Activated CD4-positive, alpha-beta memory T cell treated with anti-CD3 and anti-CD28 coated beads for 36 hours (primary cell): ENCODE data around the gene DDX54. TPM values are rescaled to one million over a fixed set of nuclear protein-coding genes. Genes with fewer than 3 reads are reported as not detected.
A peak's percentile ranks its signal among the peaks of the same experiment; 100 is the strongest.

Experiments
- CTCF ChIA-PET: fragments of 350-600 bp; sonication (Branson Sonifier 250); formaldehyde crosslinking; loops from one replicate; lab custom pipeline; 2021; ENCODE audit warnings: antibody characterized with exemption, inconsistent platforms; lab: Charles Lee
- POLR2A ChIA-PET: fragments of 350-600 bp; sonication (Branson Sonifier 250); formaldehyde crosslinking; loops from one replicate; lab custom pipeline; 2021; ENCODE audit warnings: antibody characterized with exemption; lab: Charles Lee
- DNase-seq: peaks from one replicate; pipeline ENCODE4 v3.0.0-alpha.2; 2020
- H3K27ac Mint-ChIP-seq: one replicate; pipeline ENCODE4 v1.8.0; 2021; ENCODE audit warnings: mixed read lengths
- H3K27me3 Mint-ChIP-seq: one replicate; pipeline ENCODE4 v1.8.0; 2021; ENCODE audit warnings: mixed read lengths
- H3K36me3 Mint-ChIP-seq: one replicate; pipeline ENCODE4 v1.8.0; 2021; ENCODE audit warnings: mixed read lengths
- H3K4me1 Mint-ChIP-seq: one replicate; pipeline ENCODE4 v1.8.0; 2021; ENCODE audit warnings: low read depth, mixed read lengths
- H3K4me3 Mint-ChIP-seq: one replicate; pipeline ENCODE4 v1.8.0; 2021; ENCODE audit warnings: mild to moderate bottlenecking, mixed read lengths
- H3K9me3 Mint-ChIP-seq: one replicate; pipeline ENCODE4 v1.8.0; 2021; ENCODE audit warnings: mixed read lengths
- intact Hi-C: fragments of 100-400 bp; cut with micrococcal nuclease; formaldehyde crosslinking; loops from one replicate; pipeline ENCODE4 v1.15.1; 2023
- total RNA-seq, 2 experiments: library from RNA; stranded (reverse); gene quantifications; one replicate each; pipeline ENCODE4 v1.2.3, GENCODE V29; 2021

DDX54 gene
- total RNA-seq, 2 experiments from 2014 or later = 107 to 109 TPM

GRCh38 chr12:113157218-113157859 is 27.9 kb downstream of the DDX54 start:
- CTCF ChIA-PET = interaction anchor here (0.8 to 1.0 kb wide), 2 partner anchors 17 to 165 kb away, joined by 3 to 4 read pairs; no protein-coding TSS in a partner anchor
- H3K27ac Mint-ChIP-seq = peak overlapping the region; percentile 49
- POLR2A ChIA-PET = no interaction called here
- peaks cover 4% of the 10 kb centered on the region for H3K27me3 Mint-ChIP-seq
- H3K4me1 Mint-ChIP-seq = peaks cover 18% of the 10 kb centered on the region
- peaks cover 44% of the 10 kb centered on the region for H3K36me3 Mint-ChIP-seq
- H3K9me3 Mint-ChIP-seq = no peaks in the 10 kb centered on the region
- no peak for DNase-seq
- H3K4me3 Mint-ChIP-seq = no peak overlapping the region
- intact Hi-C loops = loop anchor here (10.0 kb wide), 1 partner anchor 163 kb away; no protein-coding TSS in a partner anchor

DNA sequence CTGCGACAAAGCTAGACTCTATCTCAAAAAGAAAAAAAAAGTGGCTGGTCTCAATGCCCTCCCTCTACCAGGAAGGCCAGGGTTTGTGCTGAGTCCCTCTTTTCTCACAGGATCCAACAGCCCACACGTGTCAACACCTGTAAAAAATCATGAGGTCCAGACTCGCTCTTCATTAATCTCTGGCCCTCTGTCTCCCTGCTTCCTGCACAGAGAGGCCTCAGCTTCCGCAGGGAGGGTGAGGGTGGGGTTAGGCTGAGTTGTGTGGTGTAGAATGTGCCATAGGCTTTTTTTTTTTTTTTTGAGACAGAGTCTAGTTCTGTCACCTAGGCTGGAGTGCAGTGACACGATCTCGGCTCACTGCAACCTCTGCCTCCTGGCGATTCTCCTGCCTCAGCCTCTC is 29.6 kb downstream of the DDX54 start:
- CTCF ChIA-PET = no interaction called here
- Mint-ChIP-seq H3K4me1 (peaks cover 23% of the 10 kb centered on the region), H3K27ac (no peak overlapping the region), H3K4me3 (no peak overlapping the region), H3K27me3 (peaks cover 8% of the 10 kb centered on the region), H3K36me3 (peaks cover 35% of the 10 kb centered on the region), H3K9me3 (no peaks in the 10 kb centered on the region)
- intact Hi-C loops = loop anchor here (10.0 kb wide), 1 partner anchor 161 kb away; no protein-coding TSS in a partner anchor
- POLR2A ChIA-PET = no interaction called here
- no peak for DNase-seq

GRCh38 chr12:113155060-113155459 is 30.2 kb downstream of the DDX54 start:
- no peak overlapping the region for H3K27ac Mint-ChIP-seq
- ChIA-PET CTCF (interaction anchor here (2.7 to 6.6 kb wide), 4 partner anchors 17 to 163 kb away, joined by 10 to 70 read pairs (median 37); no protein-coding TSS in a partner anchor), POLR2A (no interaction called here)
- no peak for DNase-seq
- intact Hi-C loops = loop anchor here (10.0 kb wide), 1 partner anchor 160 kb away; no protein-coding TSS in a partner anchor
- no peak overlapping the region for H3K4me3 Mint-ChIP-seq
- H3K27me3 Mint-ChIP-seq = peaks cover 8% of the 10 kb centered on the region
- H3K36me3 Mint-ChIP-seq = peaks cover 31% of the 10 kb centered on the region
- peaks cover 23% of the 10 kb centered on the region for H3K4me1 Mint-ChIP-seq
- no peaks in the 10 kb centered on the region for H3K9me3 Mint-ChIP-seq

- Mint-ChIP-seq H3K36me3 (peaks cover 25% of the 10 kb centered on the region), H3K27me3 (peaks cover 8% of the 10 kb centered on the region), H3K4me3 (peak overlapping the region; percentile 46), H3K4me1 (peaks cover 23% of the 10 kb centered on the region), H3K27ac (no peak overlapping the region), H3K9me3 (no peaks in the 10 kb centered on the region)
- peak; percentile 35 for DNase-seq
- POLR2A ChIA-PET = interaction anchor here (1.9 kb wide), 1 partner anchor 20 kb away, joined by 6 read pairs; no protein-coding TSS in a partner anchor
- intact Hi-C loops = loop anchor here (10.0 kb wide), 1 partner anchor 160 kb away; no protein-coding TSS in a partner anchor
- CTCF ChIA-PET = interaction anchor here (1.4 to 6.6 kb wide), 7 partner anchors 12 to 162 kb away, joined by 5 to 70 read pairs (median 17); partner anchors contain the start of gene RASAL1
Observed at GRCh38 chr12:113154351-113154973, 30.8 kb downstream of the DDX54 start.

DNA sequence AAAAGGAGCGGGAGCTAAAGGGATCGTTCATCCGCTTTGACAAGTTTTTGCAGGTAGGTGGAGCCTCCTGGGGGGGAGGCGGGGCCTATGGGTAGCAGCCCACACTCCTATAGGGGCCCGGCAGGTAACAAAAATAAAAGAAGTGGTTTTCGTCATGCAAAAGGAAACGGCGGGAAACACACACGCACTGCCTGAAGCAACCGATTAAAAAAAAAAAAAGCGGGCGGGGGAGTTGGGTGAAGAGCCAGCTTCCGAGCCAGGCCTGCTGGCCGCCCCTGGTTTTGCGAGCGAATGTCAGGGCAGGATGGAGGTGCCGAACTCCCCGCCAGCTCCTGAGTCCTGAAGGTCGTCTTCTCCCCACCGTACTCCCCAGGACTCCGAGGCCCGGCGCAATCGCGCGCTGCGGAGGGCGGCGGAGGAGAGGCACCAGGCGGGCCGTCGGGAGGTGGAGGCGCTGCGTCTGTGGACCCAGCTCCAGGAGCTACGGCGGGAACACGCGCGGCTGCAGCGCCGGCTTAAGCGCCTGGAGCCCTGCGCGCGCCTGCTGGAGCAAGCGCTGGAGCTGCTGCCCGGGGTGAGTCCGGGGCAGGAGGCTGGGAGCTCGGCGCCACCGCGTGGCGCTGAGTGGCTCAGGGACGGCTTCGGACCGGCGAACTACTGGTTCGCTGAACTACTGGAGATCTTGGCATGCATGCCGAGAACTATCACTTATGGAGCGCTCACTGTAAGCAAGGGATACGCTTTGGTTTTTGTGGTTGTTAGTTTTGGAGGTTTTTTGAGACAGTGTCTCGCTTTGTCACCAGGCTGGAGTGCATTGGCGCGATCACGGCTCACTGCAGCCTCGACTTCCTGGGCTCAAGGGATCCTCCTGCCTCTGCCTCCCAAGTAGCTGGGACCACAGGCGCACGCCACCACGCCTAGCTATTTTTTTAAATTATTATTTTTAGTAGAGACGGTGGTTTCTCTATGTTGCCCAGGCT is 32.2 kb downstream of the DDX54 start:
- Mint-ChIP-seq H3K27me3 (peaks cover 8% of the 10 kb centered on the region), H3K36me3 (peaks cover 14% of the 10 kb centered on the region), H3K4me3 (peak overlapping the region; percentile 73), H3K27ac (no peak overlapping the region), H3K4me1 (peaks cover 23% of the 10 kb centered on the region), H3K9me3 (no peaks in the 10 kb centered on the region)
- CTCF ChIA-PET = interaction anchor here (0.6 to 6.6 kb wide), 27 partner anchors 8 to 252 kb away, joined by 3 to 70 read pairs (median 4); partner anchors contain the start of genes DTX1 and RASAL1
- POLR2A ChIA-PET = interaction anchor here (1.0 to 1.9 kb wide), 4 partner anchors 18 to 55 kb away, joined by 3 to 10 read pairs (median 4); partner anchors contain the start of gene RASAL1
- intact Hi-C loops = loop anchor here (1.0 to 10.0 kb wide), 4 partner anchors 17 to 158 kb away; no protein-coding TSS in a partner anchor
- peak; percentile 76 for DNase-seq

GRCh38 chr12:113152196-113152834 is 33.0 kb downstream of the DDX54 start:
- Mint-ChIP-seq H3K27ac (no peak overlapping the region), H3K36me3 (peaks cover 6% of the 10 kb centered on the region), H3K4me3 (peak overlapping the region; percentile 73), H3K27me3 (peaks cover 8% of the 10 kb centered on the region), H3K9me3 (peaks cover 2% of the 10 kb centered on the region), H3K4me1 (peaks cover 20% of the 10 kb centered on the region)
- POLR2A ChIA-PET = interaction anchor here (0.7 to 1.5 kb wide), 2 partner anchors 17 to 115 kb away, joined by 4 to 10 read pairs; partner anchors contain the start of gene RASAL1
- CTCF ChIA-PET = interaction anchor here (0.8 to 6.6 kb wide), 22 partner anchors 9 to 251 kb away, joined by 3 to 70 read pairs (median 5); partner anchors contain the start of genes DTX1 and RASAL1
- intact Hi-C loops = loop anchor here (2.0 to 10.0 kb wide), 2 partner anchors 46 to 158 kb away; no protein-coding TSS in a partner anchor
- DNase-seq = no peak

DNA sequence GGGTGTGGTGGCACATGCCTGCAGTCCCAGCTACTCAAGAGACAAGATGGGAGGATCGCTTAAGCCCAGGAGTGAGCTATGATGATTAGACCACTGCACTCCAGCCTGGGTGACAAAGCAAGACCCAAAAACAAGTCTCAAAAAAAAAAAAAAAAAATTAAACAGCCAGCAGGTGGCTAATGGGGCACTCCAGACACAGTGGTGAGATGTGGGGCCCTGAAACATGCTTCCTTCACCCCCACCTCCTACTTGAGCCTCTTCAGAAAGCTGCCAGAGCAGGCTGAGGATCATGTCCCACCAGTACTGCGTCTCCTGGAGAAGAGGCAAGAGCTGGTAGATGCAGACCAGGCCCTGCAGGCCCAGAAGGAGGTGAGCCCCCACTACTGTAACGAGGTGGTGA is 33.6 kb downstream of the DDX54 start:
- H3K27ac Mint-ChIP-seq = no peak overlapping the region
- peaks cover 8% of the 10 kb centered on the region for H3K27me3 Mint-ChIP-seq
- ChIA-PET CTCF (interaction anchor here (0.9 to 6.6 kb wide), 6 partner anchors 17 to 160 kb away, joined by 3 to 70 read pairs (median 18); partner anchors contain the start of gene RASAL1), POLR2A (interaction anchor here (0.7 kb wide), 1 partner anchor 114 kb away, joined by 4 read pairs; no protein-coding TSS in a partner anchor)
- peaks cover 2% of the 10 kb centered on the region for H3K9me3 Mint-ChIP-seq
- peaks cover 2% of the 10 kb centered on the region for H3K36me3 Mint-ChIP-seq
- intact Hi-C loops = loop anchor here (2.0 to 10.0 kb wide), 2 partner anchors 45 to 157 kb away; no protein-coding TSS in a partner anchor
- H3K4me1 Mint-ChIP-seq = peaks cover 14% of the 10 kb centered on the region
- no peak overlapping the region for H3K4me3 Mint-ChIP-seq
- no peak for DNase-seq

- Mint-ChIP-seq H3K27ac (no peak within 1 kb of the TSS), H3K9me3 (peaks cover 2% of the 10 kb centered on the region), H3K4me3 (no peak within 1 kb of the TSS), H3K4me1 (peaks cover 14% of the 10 kb centered on the region), H3K36me3 (no peaks in the 10 kb centered on the region), H3K27me3 (peaks cover 8% of the 10 kb centered on the region)
- ChIA-PET POLR2A (no interaction called here), CTCF (interaction anchor here (1.2 to 6.6 kb wide), 2 partner anchors 14 to 100 kb away, joined by 3 to 70 read pairs; no protein-coding TSS in a partner anchor)
- intact Hi-C loops = loop anchor here (10.0 kb wide), 1 partner anchor 155 kb away; no protein-coding TSS in a partner anchor
- peak; percentile 31 for DNase-seq
Observed at GRCh38 chr12:113149361-113150150, 35.7 kb downstream of the DDX54 start, which contains the start of gene CFAP73. Gene CFAP73, plus strand, starts transcription at chr12:113149724. Its CDS starts 134 bp downstream, at chr12:113149858.

GRCh38 chr12:113146999-113147398 is 38.3 kb downstream of the DDX54 start:
- Mint-ChIP-seq H3K4me1 (peaks cover 7% of the 10 kb centered on the region), H3K4me3 (no peak overlapping the region), H3K27me3 (peaks cover under 1% of the 10 kb centered on the region), H3K36me3 (no peaks in the 10 kb centered on the region), H3K9me3 (peaks cover 2% of the 10 kb centered on the region), H3K27ac (no peak overlapping the region)
- intact Hi-C loops = no loop called here
- no peak for DNase-seq
- ChIA-PET CTCF (no interaction called here), POLR2A (no interaction called here)
